GM12865 (cell line): ENCODE results near the gene KRTAP5-10.
"Not testable (repeated sequence)": the region's sequence is repeated elsewhere in the genome, so short reads cannot be mapped to it uniquely, and the experiment has no call there.

Source experiments
- DNase-seq: peaks from one replicate; pipeline ENCODE4 v3.0.0; 2010; ENCODE audit warnings: low read depth
- H3K4me3 ChIP-seq: 2 replicates; pipeline ENCODE4 v1.5.1; 2011; ENCODE audit warnings: mild to moderate bottlenecking, low read depth, low read length, control low read depth
- CTCF ChIP-seq: IDR thresholded peaks from 2 replicates; pipeline ENCODE4 v1.5.1; 2011; ENCODE audit warnings: low read length, control low read depth, low read depth, inconsistent platforms; ENCODE audit not compliant: insufficient read depth; ENCODE audit errors: missing control alignments

The KRTAP5-10 gene, protein sequence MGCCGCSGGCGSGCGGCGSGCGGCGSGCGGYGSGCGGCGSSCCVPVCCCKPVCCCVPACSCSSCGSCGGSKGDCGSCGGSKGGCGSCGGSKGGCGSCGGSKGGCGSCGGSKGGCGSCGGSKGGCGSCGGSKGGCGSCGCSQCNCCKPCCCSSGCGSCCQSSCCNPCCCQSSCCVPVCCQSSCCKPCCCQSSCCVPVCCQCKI

GRCh38 chr11:71565263-71565662, at the start of gene KRTAP5-10:
TSS of gene KRTAP5-10 (plus strand) at chr11:71565563. CDS start at chr11:71565588, 25 bp downstream.
- no peak for DNase-seq
- TF ChIP-seq CTCF, result no peak
- no peak within 1 kb of the TSS for H3K4me3 ChIP-seq

DNA sequence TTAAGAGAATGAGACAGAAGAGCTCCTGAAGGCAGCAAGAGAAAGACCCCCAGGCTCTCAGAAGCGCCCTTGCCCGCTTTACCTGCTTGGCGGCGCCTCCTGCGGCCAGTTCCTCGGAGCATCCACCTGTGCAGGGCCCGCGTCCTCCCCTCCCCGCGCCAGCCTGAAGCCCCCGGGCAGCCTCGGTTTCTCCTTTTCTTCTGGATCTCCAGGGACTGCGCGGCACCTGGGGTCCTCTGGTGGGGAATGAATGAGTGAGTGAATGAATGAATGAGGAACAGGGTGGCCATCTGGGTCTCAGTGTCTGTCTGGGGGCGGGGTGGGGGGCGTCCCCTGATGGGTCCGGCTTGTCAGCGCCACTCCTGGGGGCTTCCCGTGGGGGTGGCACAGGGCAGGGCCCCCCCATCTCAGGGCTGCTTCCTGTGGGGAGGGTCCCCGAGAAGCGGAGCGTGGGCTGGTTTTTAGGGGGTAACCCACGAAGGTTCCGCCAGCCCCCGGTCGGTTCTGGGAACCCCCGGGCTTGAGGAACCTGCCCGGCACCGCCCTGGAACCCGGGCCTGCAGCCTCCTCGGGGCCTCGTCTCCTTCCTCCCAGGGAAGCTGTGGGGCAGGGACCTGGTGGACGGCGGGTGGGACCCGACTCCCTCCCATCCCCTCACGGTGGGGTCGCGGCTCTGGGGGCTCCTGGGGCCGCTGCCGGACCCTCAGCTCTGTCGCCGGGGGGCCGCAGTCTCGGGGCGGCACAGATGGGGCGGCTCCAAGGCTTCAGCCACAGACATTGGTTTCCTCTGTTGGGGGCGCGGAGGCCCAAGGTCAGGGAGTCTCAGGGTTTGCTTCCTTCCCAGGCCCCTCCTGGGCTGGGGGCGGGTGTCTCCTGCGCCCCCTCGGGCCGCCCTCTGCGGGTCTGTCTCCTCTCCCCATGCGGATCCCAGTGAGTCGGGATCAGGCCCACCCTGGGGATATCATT, 46.6 kb upstream of the KRTAP5-10 start:
- TF ChIP-seq CTCF, result no peak
- no peak for DNase-seq

DNA sequence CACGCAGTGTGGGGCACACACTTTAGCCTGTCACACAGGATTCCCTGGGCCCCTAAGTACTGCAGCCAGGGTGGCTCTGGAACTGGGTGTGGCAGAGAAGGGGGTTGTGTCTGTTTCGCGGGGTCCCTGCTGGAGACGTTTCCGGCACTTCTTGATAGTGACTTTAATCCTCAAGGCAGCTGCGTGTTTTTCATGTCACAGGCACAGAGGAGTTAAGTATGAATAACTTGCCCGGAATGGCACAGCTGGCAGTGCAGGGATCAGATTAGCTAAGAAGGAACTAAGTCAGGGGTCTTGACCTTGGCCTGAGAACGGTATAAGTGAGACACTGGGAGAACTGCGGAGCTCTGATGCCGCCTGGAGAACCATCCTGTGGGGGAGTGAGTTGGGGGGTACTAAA, 45.8 kb upstream of the KRTAP5-10 start:
- no peak overlapping the region for H3K4me3 ChIP-seq
- TF ChIP-seq CTCF, result no peak
- DNase-seq, result no peak

More for the DNA sequence above, 46.6 kb upstream of the KRTAP5-10 start:
- no peak overlapping the region for H3K4me3 ChIP-seq

DNA sequence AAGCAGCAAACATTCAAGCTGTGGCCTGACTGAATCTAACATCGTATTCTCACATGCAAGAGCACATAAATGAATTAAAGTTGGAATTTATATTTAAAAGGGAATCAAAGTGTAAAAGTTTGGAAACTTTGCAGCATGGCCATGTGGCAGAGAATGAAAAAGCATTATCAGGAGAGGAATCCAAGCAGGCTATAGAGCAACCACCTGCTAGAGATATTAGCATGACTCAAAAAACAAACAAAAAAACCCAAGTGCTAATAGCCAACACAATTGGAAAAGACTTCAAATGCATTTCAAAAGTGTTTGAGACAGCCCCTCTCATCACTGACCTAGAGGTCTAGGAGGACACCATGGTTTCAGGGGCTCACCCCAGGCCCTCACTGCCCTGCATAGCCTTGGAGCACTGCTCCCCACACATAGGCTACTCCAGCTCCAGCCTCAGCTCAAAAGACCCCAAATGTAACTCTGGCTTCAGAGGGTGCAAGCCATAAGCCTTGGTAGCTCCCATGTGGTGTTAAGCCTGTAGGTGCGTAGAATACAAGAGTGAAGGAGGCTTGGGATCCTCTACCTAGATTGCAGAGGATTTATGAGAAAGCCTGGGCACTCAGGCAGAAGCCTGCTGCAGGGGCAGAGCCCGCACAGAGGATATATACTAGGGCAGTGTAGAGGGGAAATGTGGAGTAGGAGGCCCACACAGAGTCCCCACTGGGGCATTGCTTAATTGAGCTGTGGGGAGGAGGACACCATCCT, 40.0 kb upstream of the KRTAP5-10 start:
- TF ChIP-seq CTCF, result no peak
- no peak for DNase-seq
- H3K4me3 ChIP-seq, result no peak overlapping the region

GRCh38 chr11:71525938-71526495, 39.3 kb upstream of the KRTAP5-10 start:
- no peak overlapping the region for H3K4me3 ChIP-seq
- no peak for DNase-seq
- no peak for TF ChIP-seq CTCF

GRCh38 chr11:71526796-71527575, 38.4 kb upstream of the KRTAP5-10 start, which contains the start of gene KRTAP5-7:
TSS of gene KRTAP5-7 (plus strand) at chr11:71527267. CDS start at chr11:71527301, 34 bp downstream.
- DNase-seq, H3K4me3 ChIP-seq: not testable (repeated sequence)
